ENCODE results near the gene TNFAIP2.
"Not testable (repeated sequence)": the region's sequence is repeated elsewhere in the genome, so short reads cannot be mapped to it uniquely, and the experiment has no call there.

The TNFAIP2 gene

GRCh38 chr14:103172921-103173320 lies 49.7 kb downstream of the TNFAIP2 start:
- no peak for ATAC-seq

GRCh38 chr14:103173887-103174286 lies 50.6 kb downstream of the TNFAIP2 start:
- ATAC-seq: not testable (repeated sequence)

More at GRCh38 chr14:103172921-103173320, 49.7 kb downstream of the TNFAIP2 start:
- no peak for TF ChIP-seq PATZ1 (CRISPR knock-in tag; IDR thresholded peaks at IDR 0.05; ENCODE audit: borderline replicate concordance)
- no peak for TF ChIP-seq ISL1 (CRISPR knock-in tag; IDR thresholded peaks at IDR 0.05)
- TF ChIP-seq ZNF565 (CRISPR knock-in tag; conservative IDR thresholded peaks at IDR 0.05; ENCODE audit: low read depth): no peak
- TF ChIP-seq PPARA (CRISPR knock-in tag; IDR thresholded peaks at IDR 0.05; ENCODE audit: borderline replicate concordance): no peak
- TF ChIP-seq ZFP3 (CRISPR knock-in tag; IDR thresholded peaks at IDR 0.05): no peak
- TF ChIP-seq ARNTL (CRISPR knock-in tag; IDR thresholded peaks at IDR 0.05; ENCODE audit: borderline replicate concordance, low read depth): no peak
- TF ChIP-seq CREB5 (CRISPR knock-in tag; IDR thresholded peaks at IDR 0.05; ENCODE audit: low read depth): no peak
- no peak for TF ChIP-seq ZC3H10 (CRISPR knock-in tag; IDR thresholded peaks at IDR 0.05)
- TF ChIP-seq ZNF70 (CRISPR knock-in tag; IDR thresholded peaks at IDR 0.05): no peak
- TF ChIP-seq CSDC2 (CRISPR knock-in tag; IDR thresholded peaks at IDR 0.05): no peak
- no peak for TF ChIP-seq CSRNP3 (CRISPR knock-in tag; IDR thresholded peaks at IDR 0.05)
- TF ChIP-seq TCF4 (CRISPR knock-in tag; IDR thresholded peaks at IDR 0.05; ENCODE audit: borderline replicate concordance): no peak
- TF ChIP-seq SNAI2 (CRISPR knock-in tag; IDR thresholded peaks at IDR 0.05): no peak
- TF ChIP-seq RARB (CRISPR knock-in tag; IDR thresholded peaks at IDR 0.05): no peak
- no peak for TF ChIP-seq ZFP30 (CRISPR knock-in tag; IDR thresholded peaks at IDR 0.05)
- TF ChIP-seq OSR1 (CRISPR knock-in tag; IDR thresholded peaks at IDR 0.05): no peak
- TF ChIP-seq GLIS3 (CRISPR knock-in tag; IDR thresholded peaks at IDR 0.05): no peak

- not testable (repeated sequence) for ATAC-seq
Measured at GRCh38 chr14:103176176-103176575, 52.9 kb downstream of the TNFAIP2 start.

GRCh38 chr14:103177376-103177775 lies 54.1 kb downstream of the TNFAIP2 start:
- no peak for ATAC-seq

More at GRCh38 chr14:103177376-103177775, 54.1 kb downstream of the TNFAIP2 start:
- TF ChIP-seq CSRNP3 (CRISPR knock-in tag; IDR thresholded peaks at IDR 0.05) (no peak), POU6F1 (CRISPR knock-in tag; IDR thresholded peaks at IDR 0.05; ENCODE audit: borderline replicate concordance, low read depth) (no peak), RARB (CRISPR knock-in tag; IDR thresholded peaks at IDR 0.05) (no peak), TSHZ2 (CRISPR knock-in tag; IDR thresholded peaks at IDR 0.05) (no peak), ZNF70 (CRISPR knock-in tag; IDR thresholded peaks at IDR 0.05) (no peak), TCF4 (CRISPR knock-in tag; IDR thresholded peaks at IDR 0.05; ENCODE audit: borderline replicate concordance) (no peak), ZFP3 (CRISPR knock-in tag; IDR thresholded peaks at IDR 0.05) (no peak), GLIS3 (CRISPR knock-in tag; IDR thresholded peaks at IDR 0.05) (no peak), SNAI2 (CRISPR knock-in tag; IDR thresholded peaks at IDR 0.05) (no peak), OSR1 (CRISPR knock-in tag; IDR thresholded peaks at IDR 0.05) (no peak), ZNF8 (CRISPR knock-in tag; IDR thresholded peaks at IDR 0.05) (no peak), TOX (CRISPR knock-in tag; IDR thresholded peaks at IDR 0.05; ENCODE audit: borderline replicate concordance) (no peak), ZC3H10 (CRISPR knock-in tag; IDR thresholded peaks at IDR 0.05) (no peak), ISL1 (CRISPR knock-in tag; IDR thresholded peaks at IDR 0.05) (no peak), BACH2 (CRISPR knock-in tag; IDR thresholded peaks at IDR 0.05; ENCODE audit: borderline replicate concordance) (no peak), ESRRG (CRISPR knock-in tag; IDR thresholded peaks at IDR 0.05) (no peak)

All from SK-N-SH treated with all-trans-retinoic acid at 6 μM for 48 hours (cell line).